Measurements from ENCODE around the gene EWSR1.

DNA sequence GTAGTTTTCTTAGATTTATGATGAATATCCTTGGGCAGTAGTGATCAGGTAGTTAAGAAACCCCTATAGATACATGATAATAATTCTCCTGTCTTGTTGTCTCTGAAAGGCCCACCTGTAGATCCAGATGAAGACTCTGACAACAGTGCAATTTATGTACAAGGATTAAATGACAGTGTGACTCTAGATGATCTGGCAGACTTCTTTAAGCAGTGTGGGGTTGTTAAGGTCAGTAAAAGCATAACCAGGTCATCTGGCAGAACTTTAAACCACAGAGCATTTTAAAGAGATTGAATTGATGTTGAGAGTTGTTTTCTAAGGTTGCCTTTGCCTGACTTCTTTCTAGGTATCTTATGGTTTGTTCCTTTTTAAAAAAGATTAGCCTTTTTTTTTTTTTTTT lies 24.3 kb downstream of the EWSR1 start:
- TF ChIP-seq CTCF (IDR thresholded peaks at IDR 0.05) (no peak), EZH2 (IDR thresholded peaks at IDR 0.05; ENCODE audit: borderline replicate concordance, insufficient read depth, low read depth, low read length, poor library complexity, severe bottlenecking) (no peak)

Measured in B cell (primary cell).